ENCODE data around the gene PSG2.
"Not testable (repeated sequence)": the region's sequence is repeated elsewhere in the genome, so short reads cannot be mapped to it uniquely, and the experiment has no call there.

GRCh38 chr19:43027985-43028384, 54.5 kb downstream of the PSG2 start:
- TF ChIP-seq CTCF (IDR thresholded peaks at IDR 0.05) = peak in 1 of 12 donors; percentile 5
- TF ChIP-seq POLR2A (IDR thresholded peaks at IDR 0.05) = not testable (repeated sequence)

All from heart left ventricle (tissue), 13 donors.